ENCODE results near the gene ANKLE1.
"Not testable (repeated sequence)": the region's sequence is repeated elsewhere in the genome, so short reads cannot be mapped to it uniquely, and the experiment has no call there.

Gene ANKLE1

DNA sequence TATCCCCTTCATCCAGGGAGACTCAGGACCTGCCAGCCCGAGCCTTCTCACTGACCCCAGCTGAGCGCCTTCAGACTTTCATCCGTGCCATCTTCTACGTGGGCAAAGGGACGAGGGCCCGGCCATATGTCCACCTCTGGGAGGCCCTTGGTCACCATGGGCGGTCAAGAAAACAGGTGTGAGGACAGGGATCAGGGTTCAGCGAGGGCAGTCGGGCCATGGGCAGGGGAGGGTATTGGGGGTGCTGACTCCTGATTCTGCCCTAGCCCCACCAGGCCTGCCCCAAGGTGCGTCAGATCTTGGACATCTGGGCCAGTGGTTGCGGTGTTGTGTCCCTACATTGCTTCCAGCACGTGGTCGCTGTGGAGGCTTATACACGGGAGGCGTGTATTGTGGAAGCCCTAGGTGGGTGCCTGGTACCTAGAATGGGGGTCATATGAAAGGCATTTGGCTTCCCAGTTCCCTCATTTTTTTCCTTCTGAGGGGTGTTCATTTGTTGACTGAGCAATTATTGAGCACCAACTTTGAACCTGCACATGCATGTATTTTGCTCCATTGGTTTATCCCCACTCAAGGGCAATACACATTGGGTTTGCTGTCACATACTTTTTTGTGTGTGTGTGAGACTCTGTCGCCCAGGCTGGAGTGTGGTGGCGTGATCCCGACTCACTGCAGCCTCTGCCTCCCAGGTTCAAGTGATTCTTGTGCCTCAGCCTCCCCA, 3.9 kb downstream of the ANKLE1 start:
- no peak for DNase-seq

GRCh38 chr19:17286263-17286662, 4.6 kb downstream of the ANKLE1 start:
- no peak for DNase-seq

DNA sequence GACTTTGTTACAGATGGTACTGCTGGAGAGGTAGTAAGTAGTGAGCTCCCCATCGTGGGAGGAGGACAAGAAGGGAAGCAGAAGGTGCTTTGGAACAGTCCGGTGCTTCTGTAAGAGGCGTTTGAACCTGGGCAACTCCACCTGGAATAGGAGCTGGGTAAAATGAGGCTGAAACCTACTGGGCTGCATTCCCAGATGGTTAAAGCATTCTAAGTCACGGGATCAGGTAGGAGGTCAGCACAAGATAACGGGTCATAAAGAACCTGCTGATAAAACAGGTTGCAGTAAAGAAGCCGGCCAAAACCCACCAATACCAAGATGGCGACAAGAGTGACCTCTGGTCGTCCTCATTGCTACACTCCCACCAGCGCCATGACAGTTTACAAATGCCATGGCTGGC, 5.1 kb downstream of the ANKLE1 start:
- DNase-seq, result no peak

DNA sequence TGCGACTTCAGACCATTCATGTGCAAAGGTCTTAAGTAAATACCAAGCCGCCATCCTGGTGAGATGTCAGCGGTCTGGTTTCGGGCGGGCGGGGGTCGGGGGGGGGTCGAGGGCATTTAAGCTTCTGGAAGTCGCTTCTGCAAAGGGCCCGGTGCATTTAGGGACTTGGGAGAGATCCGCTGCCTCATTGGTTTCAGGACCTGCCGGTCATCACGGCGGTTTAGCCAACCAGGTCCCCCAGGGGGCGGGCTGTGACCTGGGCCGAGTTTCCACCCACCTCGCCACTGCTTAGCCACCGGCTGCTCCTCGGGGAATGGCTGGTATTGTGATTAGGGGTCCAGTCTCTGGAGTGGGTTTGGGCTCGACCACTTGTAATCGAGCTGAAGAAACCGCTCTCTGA, 7.8 kb downstream of the ANKLE1 start:
- no peak for DNase-seq

- DNase-seq, result no peak
Observed at GRCh38 chr19:17292301-17293074, 10.8 kb downstream of the ANKLE1 start.

DNA sequence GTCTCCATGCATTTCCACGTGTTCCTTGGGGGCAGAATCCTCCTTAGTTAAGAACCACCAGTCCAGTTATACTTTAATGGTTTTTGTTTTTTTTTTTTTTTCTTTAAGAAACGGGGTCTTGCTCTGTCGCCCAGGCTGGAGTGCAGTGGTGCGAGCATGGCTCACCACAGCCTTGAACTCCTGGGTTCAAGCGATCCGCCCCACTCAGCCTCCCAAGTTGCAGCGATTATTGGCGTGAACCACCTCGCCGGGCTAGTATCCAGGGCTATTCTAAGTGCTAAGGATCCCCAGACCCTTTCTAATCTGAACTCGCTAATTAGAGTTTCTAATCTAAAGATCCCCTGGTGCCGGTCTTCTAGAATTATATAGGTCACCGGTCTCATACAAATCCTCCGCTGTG, 11.9 kb downstream of the ANKLE1 start:
- no peak for DNase-seq

DNA sequence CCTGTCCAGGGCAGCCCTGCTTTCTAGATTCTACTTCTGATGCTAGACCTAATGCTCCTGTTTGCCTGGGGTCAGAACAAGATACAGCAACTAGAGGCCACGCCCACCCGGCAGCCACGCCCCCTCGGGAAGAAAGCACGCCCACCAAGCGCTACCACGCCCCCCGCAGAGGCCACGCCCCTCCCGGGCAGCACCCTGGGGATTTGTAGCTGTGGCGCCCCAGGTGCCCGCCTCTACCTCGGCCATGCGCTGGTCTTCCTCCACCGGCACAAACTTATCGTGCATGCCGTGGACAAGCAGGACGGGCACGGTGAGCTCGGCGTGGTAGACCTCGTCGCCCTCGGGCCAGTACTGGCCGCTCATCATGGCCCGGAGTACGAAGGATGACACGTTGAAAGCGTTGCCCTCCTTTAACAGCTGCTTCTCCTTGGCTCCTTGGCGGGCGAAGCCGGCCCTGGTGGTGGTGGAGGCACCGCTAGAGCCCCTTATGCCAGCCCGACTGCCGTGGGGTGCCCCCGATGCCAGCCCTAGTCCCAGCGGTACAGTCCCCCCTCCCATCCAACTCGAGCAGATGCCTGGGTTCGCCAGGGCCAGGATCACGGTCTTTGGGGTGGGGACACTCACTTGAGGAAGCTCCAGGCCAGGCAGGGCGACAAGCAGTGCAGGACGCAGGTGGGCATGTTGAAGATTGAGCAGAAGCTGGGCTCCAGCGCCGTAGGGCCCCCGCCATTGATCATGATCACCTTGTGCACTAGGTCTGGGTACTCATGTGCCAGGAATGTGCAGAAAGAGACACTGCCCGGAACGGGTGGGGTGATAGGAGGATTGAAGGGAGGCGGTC, 12.6 kb downstream of the ANKLE1 start:
- no peak for DNase-seq

DNA sequence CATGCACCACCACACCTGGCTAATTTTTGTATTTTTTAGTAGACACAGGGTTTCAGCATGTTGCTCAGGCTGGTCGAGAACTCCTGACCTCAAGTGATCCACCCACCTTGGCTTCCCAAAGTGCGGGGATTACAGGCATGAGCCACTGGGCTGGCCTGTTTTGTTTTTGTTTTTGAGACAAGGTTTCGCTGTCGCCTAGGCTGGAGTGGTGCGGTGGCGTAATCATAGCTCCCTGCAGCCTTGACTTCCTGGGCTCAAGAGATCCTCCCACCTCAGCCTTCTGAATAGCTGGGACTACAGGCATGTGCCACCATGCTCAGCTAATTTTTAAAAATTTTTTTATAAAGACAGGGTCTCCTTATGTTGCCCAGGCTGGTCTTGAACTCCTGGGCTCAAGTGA, 13.8 kb downstream of the ANKLE1 start:
- not testable (repeated sequence) for DNase-seq

DNA sequence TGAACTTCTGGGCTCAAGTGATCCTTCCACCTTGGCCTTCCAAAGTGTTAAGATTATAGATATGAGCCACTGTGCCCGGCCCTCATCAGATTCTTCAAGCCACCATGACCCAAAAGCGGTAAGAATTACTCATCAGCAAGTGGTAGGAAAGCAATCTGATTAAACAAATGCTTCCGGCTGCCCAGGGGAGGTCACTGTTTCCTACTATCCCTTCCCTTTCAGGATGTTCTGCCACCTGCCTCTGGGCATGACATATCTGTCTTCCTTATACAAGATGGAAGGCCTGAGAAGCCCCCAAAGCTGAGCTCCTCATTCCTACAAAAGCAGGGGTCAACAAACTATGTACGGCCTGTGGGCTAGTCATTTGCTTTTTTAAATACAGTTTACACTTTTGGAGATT, 14.6 kb downstream of the ANKLE1 start:
- DNase-seq, result no peak

- DNase-seq, result no peak
Observed at GRCh38 chr19:17296976-17297375, 15.3 kb downstream of the ANKLE1 start.

GRCh38 chr19:17300992-17301619, 19.4 kb downstream of the ANKLE1 start:
- DNase-seq, result no peak

GRCh38 chr19:17302391-17303166, 20.9 kb downstream of the ANKLE1 start:
- no peak for DNase-seq

DNA sequence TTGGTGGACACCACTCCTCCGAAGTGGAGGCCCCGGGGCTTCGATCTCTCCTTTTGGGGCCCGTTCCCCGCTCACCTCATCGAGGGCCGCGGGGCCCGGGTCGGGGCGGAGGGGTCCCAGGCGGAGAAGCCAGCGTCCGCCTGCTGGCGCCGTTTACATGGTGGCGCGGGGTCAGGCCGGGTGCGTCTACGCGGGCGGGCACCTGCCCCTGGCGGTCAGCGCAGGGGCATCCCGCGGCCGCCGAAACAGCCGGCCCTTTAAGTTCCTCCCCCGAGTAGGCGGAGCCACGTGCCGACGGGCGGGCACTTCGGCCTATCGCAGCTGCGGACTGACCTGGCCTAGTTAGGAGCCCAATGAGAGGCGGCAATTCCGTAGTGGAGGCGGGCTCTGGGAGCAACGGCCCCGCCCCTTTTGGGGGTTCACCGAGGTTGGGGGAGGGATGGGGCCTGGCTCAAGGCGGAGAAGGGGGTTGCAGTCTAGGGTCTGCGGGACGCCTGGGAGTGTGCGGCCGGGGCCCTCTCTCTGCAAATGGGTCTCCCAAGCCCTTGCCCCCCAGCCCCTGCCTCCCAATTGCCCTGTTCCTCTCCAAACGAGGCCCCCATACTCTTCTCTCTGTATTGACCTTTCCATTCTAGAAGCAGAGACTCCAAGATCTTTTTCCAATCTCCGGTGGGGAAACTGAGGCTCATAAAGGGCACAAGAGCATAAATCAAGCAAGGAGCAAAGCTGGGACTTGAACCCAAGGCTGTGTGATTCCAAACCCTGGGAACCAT, 21.7 kb downstream of the ANKLE1 start, which contains the start of gene ABHD8:
Gene ABHD8 (minus strand): TSS at position 259 of the 773 bp plus-strand sequence. CDS start 1,809 bp downstream, outside the sequence.
- no peak for DNase-seq

DNA sequence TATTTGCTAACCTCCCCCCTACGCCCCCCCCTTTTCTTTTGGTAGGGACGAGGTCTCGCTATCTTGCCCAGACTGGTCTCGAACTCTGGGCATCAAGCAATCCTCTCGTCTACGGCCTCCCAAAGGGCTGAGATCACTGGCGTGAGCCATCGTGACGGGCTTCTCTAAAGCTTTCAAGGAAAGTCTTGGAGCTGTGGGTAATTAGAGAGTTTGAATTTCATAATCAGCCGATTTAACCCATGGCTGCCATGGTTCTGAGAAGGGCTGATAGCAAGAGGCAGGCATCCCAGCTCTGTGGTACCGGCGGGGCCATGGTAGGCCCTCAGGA, 22.2 kb downstream of the ANKLE1 start:
- DNase-seq, result no peak

DNA sequence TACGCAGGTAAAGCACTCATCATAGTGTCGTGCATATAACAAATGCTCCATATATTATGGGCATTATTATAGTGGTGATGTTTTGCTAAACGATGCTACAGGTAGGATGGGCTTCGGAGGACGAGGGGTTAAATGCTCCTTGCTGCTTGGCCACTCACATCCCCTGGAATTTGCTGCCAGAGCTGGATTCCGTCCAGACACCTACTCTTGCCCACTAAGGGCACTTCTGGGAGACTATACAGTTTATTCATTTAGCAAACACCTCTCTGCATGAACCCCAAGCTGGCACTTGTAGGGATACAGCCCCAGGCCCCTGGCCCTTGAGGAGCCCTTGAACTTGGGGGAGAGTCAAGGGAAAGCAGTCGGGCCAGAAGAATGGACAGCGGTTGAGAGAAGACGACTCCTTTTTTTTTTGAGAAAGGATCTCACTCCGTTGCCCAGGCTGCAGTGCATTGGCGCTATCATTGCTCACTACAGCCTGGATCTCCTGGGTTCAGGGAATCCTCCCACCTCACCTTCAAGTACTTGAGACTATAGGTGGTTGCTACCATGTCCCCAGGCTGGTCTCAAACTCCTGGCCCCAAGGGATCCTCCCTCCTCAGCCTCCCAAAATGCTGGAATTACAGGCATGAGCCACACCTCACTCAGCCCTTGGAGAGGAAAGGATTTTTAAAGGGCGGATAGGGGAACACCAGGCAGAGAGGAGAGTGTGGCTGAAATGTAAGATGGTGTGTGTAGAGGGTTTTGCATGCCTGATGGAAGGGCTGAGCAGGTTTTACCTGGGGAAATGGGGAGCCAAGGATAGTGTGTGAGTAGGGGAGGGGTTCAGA, 22.9 kb downstream of the ANKLE1 start:
- DNase-seq, result no peak

DNA sequence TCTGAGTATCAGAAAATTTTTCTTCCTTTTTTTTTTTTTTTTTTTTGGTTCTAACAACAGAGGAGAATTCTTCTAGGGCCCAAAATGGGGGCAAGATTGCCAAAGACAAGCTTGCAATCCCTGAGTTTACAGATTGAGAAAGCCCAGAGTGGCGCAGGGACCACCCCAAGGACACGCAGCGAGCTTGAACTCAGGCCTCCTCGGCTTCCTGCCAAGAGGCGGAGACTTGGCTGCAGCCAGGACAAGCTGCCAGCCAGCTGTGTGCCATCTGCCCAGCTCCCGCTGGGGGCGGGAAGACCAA, 23.5 kb downstream of the ANKLE1 start:
- DNase-seq, result no peak

- DNase-seq, result peak; percentile 90
Observed at GRCh38 chr19:17305517-17306284, 24.0 kb downstream of the ANKLE1 start, which contains the start of gene MRPL34. MRPL34 (plus strand) TSS chr19:17305872; CDS start chr19:17305893, 21 bp downstream.

DNA sequence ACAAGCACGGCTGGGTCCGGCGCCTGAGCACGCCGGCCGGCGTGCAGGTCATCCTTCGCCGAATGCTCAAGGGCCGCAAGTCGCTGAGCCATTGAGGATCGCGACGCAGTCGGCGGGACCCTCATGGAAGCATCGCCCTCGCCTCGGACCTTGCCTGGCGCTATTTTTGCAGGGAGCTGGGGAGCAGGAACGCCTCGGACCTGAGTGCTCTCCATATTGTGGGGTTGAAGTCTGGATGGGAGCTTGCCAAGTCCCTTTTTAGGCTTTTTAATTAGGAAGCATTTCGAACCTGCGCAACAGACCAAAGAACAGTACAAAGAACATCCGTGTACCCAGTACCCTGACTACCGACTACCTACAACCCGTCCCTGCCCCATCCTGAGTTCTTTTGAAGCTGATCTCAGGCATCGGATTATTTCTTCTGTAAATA, 24.6 kb downstream of the ANKLE1 start:
- no peak for DNase-seq

- DNase-seq, result no peak
Observed at GRCh38 chr19:17307876-17308377, 26.2 kb downstream of the ANKLE1 start.

Data from cortex of kidney (tissue), 1 donor.